CD4-positive, CD25-positive, alpha-beta regulatory T cell (primary cell): ENCODE data around the gene FSHB. TPM values are rescaled to one million over a fixed set of nuclear protein-coding genes. Genes with fewer than 3 reads are reported as not detected.

Source experiments
- ATAC-seq, 2 donors: fragments of 150-1000 bp; cut with Tn5 transposase; one replicate each; pipeline ENCODE4 v1.10.0; 2021; ENCODE audit warnings: low read depth in 2 of 2, moderate number of reproducible peaks in 2 of 2, moderate library complexity in 1 of 2
- DNase-seq, 3 donors: peaks; one replicate each; pipeline versions ENCODE4 v3.0.0 to v3.0.0-alpha.2; 2012 to 2022; ENCODE audit warnings: mixed read lengths in 1 of 3
- H3K27ac ChIP-seq: one replicate; pipeline ENCODE4 v1.7.0; 2013; ENCODE audit warnings: mild to moderate bottlenecking, low read length; ENCODE audit not compliant: insufficient read depth, poor library complexity, severe bottlenecking
- H3K27me3 ChIP-seq: one replicate; pipeline ENCODE4 v1.7.0; 2013; ENCODE audit warnings: low read length; ENCODE audit not compliant: control insufficient read depth, insufficient read depth
- H3K36me3 ChIP-seq: one replicate; pipeline ENCODE4 v1.7.0; 2013; ENCODE audit warnings: mild to moderate bottlenecking, low read length, moderate library complexity; ENCODE audit not compliant: control insufficient read depth, insufficient read depth
- H3K4me1 ChIP-seq: 2 replicates; pipeline ENCODE4 v1.7.0; 2013; ENCODE audit warnings: mild to moderate bottlenecking, low read length; ENCODE audit not compliant: insufficient read depth, control insufficient read depth, poor library complexity, severe bottlenecking
- H3K4me3 ChIP-seq: one replicate; pipeline ENCODE4 v1.7.0; 2013; ENCODE audit warnings: low read depth, mild to moderate bottlenecking, low read length, moderate library complexity
- H3K9me3 ChIP-seq, 2 experiments: 1 replicate in 1 of 2; 2 replicates in 1 of 2; pipeline ENCODE4 v1.7.0; 2013; ENCODE audit warnings: low read length in 2 of 2, mild to moderate bottlenecking in 1 of 2, moderate library complexity in 1 of 2; ENCODE audit not compliant: control insufficient read depth in 2 of 2
- H3K27ac Mint-ChIP-seq, 3 donors: one replicate each; pipeline ENCODE4 v1.8.0; 2020 to 2022; ENCODE audit warnings: mild to moderate bottlenecking in 3 of 3, mixed read lengths in 3 of 3, moderate library complexity in 2 of 3
- H3K27me3 Mint-ChIP-seq: one replicate; pipeline ENCODE4 v1.8.0; 2022; ENCODE audit warnings: mild to moderate bottlenecking, mixed read lengths
- H3K36me3 Mint-ChIP-seq: one replicate; pipeline ENCODE4 v1.8.0; 2020; ENCODE audit warnings: mixed read lengths
- H3K4me1 Mint-ChIP-seq, 4 donors: one replicate each; pipeline ENCODE4 v1.8.0; 2020 to 2022; ENCODE audit warnings: mixed read lengths in 4 of 4, mild to moderate bottlenecking in 1 of 4
- H3K4me3 Mint-ChIP-seq, 4 donors: one replicate each; pipeline ENCODE4 v1.8.0; 2020 to 2022; ENCODE audit warnings: mild to moderate bottlenecking in 4 of 4, mixed read lengths in 4 of 4, moderate library complexity in 3 of 4
- H3K9me3 Mint-ChIP-seq, 7 donors: one replicate each; pipeline ENCODE4 v1.8.0; 2020 to 2022; ENCODE audit warnings: mixed read lengths in 7 of 7, mild to moderate bottlenecking in 3 of 7, moderate library complexity in 2 of 7
- polyA plus RNA-seq, 4 donors: library from polyadenylated mRNA; unstranded; fragments of 300-500 nt; fragmentation: Illumina TruSeq; gene quantifications; one replicate each; pipeline ENCODE4 v1.2.3, GENCODE V29; 2021
- total RNA-seq: library from RNA; stranded (reverse); gene quantifications from one replicate; pipeline ENCODE4 v1.2.3, GENCODE V29; 2022

Gene FSHB
- total and polyA plus RNA-seq, 5 donors from 2014 or later: not detected

- no peaks in the 10 kb centered on the region for H3K9me3 ChIP-seq
- ATAC-seq: no peak
- no peaks in the 10 kb centered on the region for H3K27me3 ChIP-seq
- no peaks in the 10 kb centered on the region for H3K4me1 ChIP-seq
- no peak overlapping the region for H3K4me3 ChIP-seq
- Mint-ChIP-seq H3K36me3 (no peaks in the 10 kb centered on the region), H3K9me3 (peaks cover 0 to 4% (median 0%) of the 10 kb centered on the region in 7 donors), H3K4me3 (no peak overlapping the region), H3K4me1 (peaks cover 0 to 1% (median 0%) of the 10 kb centered on the region in 4 donors), H3K27me3 (no peaks in the 10 kb centered on the region), H3K27ac (peak overlapping the region in 1 of 3 donors; percentile 23)
- H3K27ac ChIP-seq: no peak overlapping the region
- no peaks in the 10 kb centered on the region for H3K36me3 ChIP-seq
- DNase-seq: no peak
These were observed 24.4 kb upstream of the FSHB start for GRCh38 chr11:30206249-30206996.

GRCh38 chr11:30210357-30210756 lies 20.5 kb upstream of the FSHB start:
- H3K27me3 Mint-ChIP-seq: no peaks in the 10 kb centered on the region

GRCh38 chr11:30216534-30216933 lies 14.3 kb upstream of the FSHB start:
- H3K27ac ChIP-seq: no peak overlapping the region
- no peaks in the 10 kb centered on the region for H3K9me3 ChIP-seq
- H3K4me3 Mint-ChIP-seq: no peak overlapping the region
- DNase-seq (no peak), ATAC-seq (no peak)
- H3K27me3 ChIP-seq: no peaks in the 10 kb centered on the region
- no peak overlapping the region for H3K4me3 ChIP-seq
- peaks cover 0 to 5% (median 0%) of the 10 kb centered on the region in 7 donors for H3K9me3 Mint-ChIP-seq
- H3K4me1 ChIP-seq: no peaks in the 10 kb centered on the region
- H3K27me3 Mint-ChIP-seq: no peaks in the 10 kb centered on the region
- no peaks in the 10 kb centered on the region for H3K36me3 ChIP-seq
- H3K27ac Mint-ChIP-seq: no peak overlapping the region
- no peaks in the 10 kb centered on the region for H3K36me3 Mint-ChIP-seq
- H3K4me1 Mint-ChIP-seq: no peaks in the 10 kb centered on the region

More at GRCh38 chr11:30210357-30210756, 20.5 kb upstream of the FSHB start:
- Histone ChIP-seq H3K27ac (no peak overlapping the region), H3K4me1 (no peaks in the 10 kb centered on the region), H3K27me3 (no peaks in the 10 kb centered on the region), H3K4me3 (no peak overlapping the region), H3K9me3 (no peaks in the 10 kb centered on the region), H3K36me3 (no peaks in the 10 kb centered on the region)
- no peak overlapping the region for H3K4me3 Mint-ChIP-seq
- no peak for ATAC-seq
- peaks cover 0 to 2% (median 0%) of the 10 kb centered on the region in 7 donors for H3K9me3 Mint-ChIP-seq
- H3K27ac Mint-ChIP-seq: no peak overlapping the region
- no peaks in the 10 kb centered on the region for H3K36me3 Mint-ChIP-seq
- no peak for DNase-seq
- peaks cover 0 to 1% (median 0%) of the 10 kb centered on the region in 4 donors for H3K4me1 Mint-ChIP-seq

GRCh38 chr11:30218278-30218677 lies 12.5 kb upstream of the FSHB start:
- H3K27ac ChIP-seq: no peak overlapping the region
- Mint-ChIP-seq H3K4me3 (no peak overlapping the region), H3K27ac (no peak overlapping the region), H3K27me3 (no peaks in the 10 kb centered on the region), H3K36me3 (no peaks in the 10 kb centered on the region), H3K4me1 (no peaks in the 10 kb centered on the region), H3K9me3 (peaks cover 0 to 5% (median 0%) of the 10 kb centered on the region in 7 donors)
- H3K4me1 ChIP-seq: no peaks in the 10 kb centered on the region
- H3K9me3 ChIP-seq: no peaks in the 10 kb centered on the region
- no peaks in the 10 kb centered on the region for H3K36me3 ChIP-seq
- no peak overlapping the region for H3K4me3 ChIP-seq
- no peaks in the 10 kb centered on the region for H3K27me3 ChIP-seq
- ATAC-seq (no peak), DNase-seq (no peak)

- H3K27ac Mint-ChIP-seq: no peak overlapping the region
- peaks cover 3 to 11% (median 5%) of the 10 kb centered on the region in 7 donors for H3K9me3 Mint-ChIP-seq
- Histone ChIP-seq H3K4me1 (no peaks in the 10 kb centered on the region), H3K4me3 (no peak overlapping the region), H3K27me3 (no peaks in the 10 kb centered on the region), H3K27ac (no peak overlapping the region), H3K9me3 (no peaks in the 10 kb centered on the region), H3K36me3 (no peaks in the 10 kb centered on the region)
- no peak for ATAC-seq
- no peak overlapping the region for H3K4me3 Mint-ChIP-seq
- H3K4me1 Mint-ChIP-seq: no peaks in the 10 kb centered on the region
- DNase-seq: no peak
- no peaks in the 10 kb centered on the region for H3K36me3 Mint-ChIP-seq
- H3K27me3 Mint-ChIP-seq: no peaks in the 10 kb centered on the region
These were observed 5.2 kb upstream of the FSHB start for GRCh38 chr11:30225642-30226041.

- Histone ChIP-seq H3K27ac (no peak overlapping the region), H3K9me3 (no peaks in the 10 kb centered on the region), H3K36me3 (no peaks in the 10 kb centered on the region), H3K27me3 (no peaks in the 10 kb centered on the region), H3K4me1 (no peaks in the 10 kb centered on the region), H3K4me3 (no peak overlapping the region)
- DNase-seq (no peak), ATAC-seq (no peak)
- Mint-ChIP-seq H3K9me3 (peaks cover 3 to 11% (median 5%) of the 10 kb centered on the region in 7 donors), H3K27me3 (no peaks in the 10 kb centered on the region), H3K36me3 (no peaks in the 10 kb centered on the region), H3K4me1 (no peaks in the 10 kb centered on the region), H3K4me3 (no peak overlapping the region), H3K27ac (no peak overlapping the region)
These were observed 2.4 kb upstream of the FSHB start for GRCh38 chr11:30228323-30228884.

GRCh38 chr11:30239025-30239424 lies 8.2 kb downstream of the FSHB start:
- Mint-ChIP-seq H3K4me3 (no peak overlapping the region), H3K9me3 (peaks cover 0 to 3% (median 0%) of the 10 kb centered on the region in 7 donors), H3K27me3 (peaks cover 4% of the 10 kb centered on the region), H3K27ac (no peak overlapping the region), H3K4me1 (no peaks in the 10 kb centered on the region), H3K36me3 (no peaks in the 10 kb centered on the region)
- Histone ChIP-seq H3K36me3 (no peaks in the 10 kb centered on the region), H3K9me3 (no peaks in the 10 kb centered on the region), H3K27me3 (no peaks in the 10 kb centered on the region), H3K4me3 (no peak overlapping the region), H3K4me1 (no peaks in the 10 kb centered on the region), H3K27ac (no peak overlapping the region)
- no peak for ATAC-seq
- DNase-seq: no peak

GRCh38 chr11:30244265-30244664 lies 13.5 kb downstream of the FSHB start:
- DNase-seq (no peak), ATAC-seq (no peak)
- no peaks in the 10 kb centered on the region for H3K4me1 Mint-ChIP-seq
- Histone ChIP-seq H3K4me3 (no peak overlapping the region), H3K36me3 (no peaks in the 10 kb centered on the region), H3K9me3 (no peaks in the 10 kb centered on the region), H3K27ac (no peak overlapping the region), H3K27me3 (no peaks in the 10 kb centered on the region), H3K4me1 (no peaks in the 10 kb centered on the region)
- H3K27ac Mint-ChIP-seq: no peak overlapping the region
- no peak overlapping the region for H3K4me3 Mint-ChIP-seq
- H3K27me3 Mint-ChIP-seq: peaks cover 4% of the 10 kb centered on the region
- peaks cover 0 to 3% (median 0%) of the 10 kb centered on the region in 7 donors for H3K9me3 Mint-ChIP-seq
- H3K36me3 Mint-ChIP-seq: no peaks in the 10 kb centered on the region
